ENCODE data around the gene HEATR3.
"Not testable (repeated sequence)": the region's sequence is repeated elsewhere in the genome, so short reads cannot be mapped to it uniquely, and the experiment has no call there.

HEATR3 gene

DNA sequence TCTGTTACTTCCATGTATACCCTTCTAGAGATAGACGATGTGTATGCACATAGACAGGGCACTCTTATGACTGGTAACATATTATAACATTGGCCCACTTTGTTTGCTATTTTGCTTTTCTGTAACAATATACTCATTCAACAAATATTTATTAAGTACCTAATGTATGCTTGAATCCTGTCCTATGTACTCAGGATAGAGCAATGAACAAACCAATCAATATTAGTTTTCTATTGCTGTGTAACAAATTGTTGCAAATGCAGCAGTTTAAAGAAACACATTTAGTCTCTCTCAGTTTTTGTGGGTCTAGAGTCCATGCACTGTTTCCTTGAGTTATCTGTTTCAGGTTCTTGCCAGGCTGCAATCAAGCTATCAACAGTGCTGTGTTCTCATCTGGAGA, 57.6 kb downstream of the HEATR3 start:
- DNase-seq: no peak
- Histone ChIP-seq H3K4me3 (ENCODE audit: insufficient read depth, low read depth, low read length, poor library complexity, severe bottlenecking) (no peak overlapping the region), H3K27me3 (replicated peaks; ENCODE audit: control insufficient read depth, insufficient read depth, low read length, poor library complexity, severe bottlenecking) (no peaks in the 10 kb centered on the region), H3K4me1 (ENCODE audit: control insufficient read depth, insufficient read depth, low read length, poor library complexity, severe bottlenecking) (no peaks in the 10 kb centered on the region), H3K27ac (ENCODE audit: insufficient read depth, low read length, poor library complexity, severe bottlenecking) (no peak overlapping the region), H3K9me3 (ENCODE audit: control insufficient read depth, low read length) (no peaks in the 10 kb centered on the region), H3K36me3 (ENCODE audit: control insufficient read depth, insufficient read depth, low read length) (no peaks in the 10 kb centered on the region)

DNA sequence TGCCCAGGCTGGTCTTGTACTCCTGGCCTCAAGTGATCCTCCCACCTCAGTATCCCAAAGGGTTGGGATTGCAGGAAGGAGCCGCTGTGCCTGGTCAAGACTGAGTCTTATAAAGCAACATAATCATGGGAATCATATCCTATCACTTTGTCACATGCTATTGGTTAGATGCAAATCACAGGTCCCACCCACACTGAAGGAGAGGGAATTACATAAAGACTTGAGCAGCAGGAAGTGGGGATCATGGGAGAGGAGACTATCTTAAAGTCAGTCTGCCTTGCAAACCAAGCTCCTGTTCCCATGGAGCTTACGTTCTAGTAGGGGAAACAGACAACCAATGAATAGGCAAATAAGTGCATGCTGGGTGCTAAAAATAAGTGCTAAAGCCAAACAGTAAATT, 59.0 kb downstream of the HEATR3 start:
- H3K27me3 ChIP-seq (replicated peaks; ENCODE audit: control insufficient read depth, insufficient read depth, low read length, poor library complexity, severe bottlenecking): no peaks in the 10 kb centered on the region
- no peaks in the 10 kb centered on the region for H3K36me3 ChIP-seq (ENCODE audit: control insufficient read depth, insufficient read depth, low read length)
- no peaks in the 10 kb centered on the region for H3K9me3 ChIP-seq (ENCODE audit: control insufficient read depth, low read length)
- H3K4me3 ChIP-seq (ENCODE audit: insufficient read depth, low read depth, low read length, poor library complexity, severe bottlenecking): no peak overlapping the region
- H3K4me1 ChIP-seq (ENCODE audit: control insufficient read depth, insufficient read depth, low read length, poor library complexity, severe bottlenecking): no peaks in the 10 kb centered on the region
- no peak overlapping the region for H3K27ac ChIP-seq (ENCODE audit: insufficient read depth, low read length, poor library complexity, severe bottlenecking)
- no peak for DNase-seq

DNA sequence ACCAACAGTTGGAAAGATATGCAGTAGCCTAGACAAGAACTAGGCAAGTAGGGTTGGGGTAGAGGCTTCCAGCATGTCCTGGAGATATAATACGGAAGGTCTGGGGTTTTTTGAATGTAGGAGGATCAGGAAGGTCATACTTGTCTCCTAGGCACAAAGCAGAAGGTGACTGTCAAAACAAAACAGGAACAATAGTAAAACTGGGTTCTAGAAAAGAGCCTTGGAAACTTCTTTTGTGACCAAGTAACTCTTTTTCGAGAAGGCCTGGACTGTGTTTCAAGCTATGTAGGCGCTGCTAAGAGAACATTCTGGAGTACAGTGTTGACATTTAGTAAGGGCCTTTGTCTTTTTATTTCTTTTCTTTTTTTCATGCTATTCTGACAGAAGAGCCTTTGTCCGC, 60.4 kb downstream of the HEATR3 start:
- Histone ChIP-seq H3K27ac (ENCODE audit: insufficient read depth, low read length, poor library complexity, severe bottlenecking) (no peak overlapping the region), H3K27me3 (replicated peaks; ENCODE audit: control insufficient read depth, insufficient read depth, low read length, poor library complexity, severe bottlenecking) (no peaks in the 10 kb centered on the region), H3K9me3 (ENCODE audit: control insufficient read depth, low read length) (no peaks in the 10 kb centered on the region), H3K36me3 (ENCODE audit: control insufficient read depth, insufficient read depth, low read length) (no peaks in the 10 kb centered on the region), H3K4me1 (ENCODE audit: control insufficient read depth, insufficient read depth, low read length, poor library complexity, severe bottlenecking) (no peaks in the 10 kb centered on the region), H3K4me3 (ENCODE audit: insufficient read depth, low read depth, low read length, poor library complexity, severe bottlenecking) (no peak overlapping the region)
- DNase-seq: no peak

- not testable (repeated sequence) for DNase-seq
These were observed 66.8 kb downstream of the HEATR3 start for GRCh38 chr16:50132571-50132970.

GRCh38 chr16:50133214-50133613, 67.4 kb downstream of the HEATR3 start:
- H3K9me3 ChIP-seq (ENCODE audit: control insufficient read depth, low read length): no peaks in the 10 kb centered on the region
- no peaks in the 10 kb centered on the region for H3K27me3 ChIP-seq (replicated peaks; ENCODE audit: control insufficient read depth, insufficient read depth, low read length, poor library complexity, severe bottlenecking)
- H3K27ac ChIP-seq (ENCODE audit: insufficient read depth, low read length, poor library complexity, severe bottlenecking): no peak overlapping the region
- no peaks in the 10 kb centered on the region for H3K36me3 ChIP-seq (ENCODE audit: control insufficient read depth, insufficient read depth, low read length)
- no peaks in the 10 kb centered on the region for H3K4me1 ChIP-seq (ENCODE audit: control insufficient read depth, insufficient read depth, low read length, poor library complexity, severe bottlenecking)
- no peak overlapping the region for H3K4me3 ChIP-seq (ENCODE audit: insufficient read depth, low read depth, low read length, poor library complexity, severe bottlenecking)
- DNase-seq: no peak

More at GRCh38 chr16:50132571-50132970, 66.8 kb downstream of the HEATR3 start:
- not testable (repeated sequence) for H3K9me3 ChIP-seq (ENCODE audit: control insufficient read depth, low read length); H3K36me3 ChIP-seq (ENCODE audit: control insufficient read depth, insufficient read depth, low read length); H3K4me3 ChIP-seq (ENCODE audit: insufficient read depth, low read depth, low read length, poor library complexity, severe bottlenecking); H3K4me1 ChIP-seq (ENCODE audit: control insufficient read depth, insufficient read depth, low read length, poor library complexity, severe bottlenecking); H3K27me3 ChIP-seq (replicated peaks; ENCODE audit: control insufficient read depth, insufficient read depth, low read length, poor library complexity, severe bottlenecking); H3K27ac ChIP-seq (ENCODE audit: insufficient read depth, low read length, poor library complexity, severe bottlenecking)

DNA sequence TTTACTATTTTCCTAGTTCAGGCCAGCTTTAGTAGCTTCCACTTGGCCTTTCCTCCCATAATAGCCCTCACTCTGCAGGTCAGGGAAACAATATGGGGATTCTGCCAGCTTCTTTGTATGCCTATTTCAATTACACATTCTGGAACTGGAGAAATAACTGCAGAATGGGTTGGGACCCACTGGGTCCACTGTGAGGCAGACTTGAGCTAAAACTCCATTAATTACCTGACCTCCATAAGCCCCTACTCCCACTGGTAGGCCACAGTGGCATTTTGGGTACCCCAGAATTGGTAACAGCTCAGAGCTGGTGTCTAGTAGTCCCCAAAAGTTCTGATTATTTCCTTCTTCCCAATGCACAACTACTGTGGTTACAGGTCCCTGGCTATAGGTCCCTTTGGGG, 70.6 kb downstream of the HEATR3 start:
- Histone ChIP-seq H3K9me3 (ENCODE audit: control insufficient read depth, low read length) (no peaks in the 10 kb centered on the region), H3K4me3 (ENCODE audit: insufficient read depth, low read depth, low read length, poor library complexity, severe bottlenecking) (no peak overlapping the region), H3K27ac (ENCODE audit: insufficient read depth, low read length, poor library complexity, severe bottlenecking) (no peak overlapping the region), H3K27me3 (replicated peaks; ENCODE audit: control insufficient read depth, insufficient read depth, low read length, poor library complexity, severe bottlenecking) (no peaks in the 10 kb centered on the region), H3K4me1 (ENCODE audit: control insufficient read depth, insufficient read depth, low read length, poor library complexity, severe bottlenecking) (no peaks in the 10 kb centered on the region), H3K36me3 (ENCODE audit: control insufficient read depth, insufficient read depth, low read length) (no peaks in the 10 kb centered on the region)
- no peak for DNase-seq

- DNase-seq: no peak
- Histone ChIP-seq H3K36me3 (ENCODE audit: control insufficient read depth, insufficient read depth, low read length) (no peaks in the 10 kb centered on the region), H3K4me1 (ENCODE audit: control insufficient read depth, insufficient read depth, low read length, poor library complexity, severe bottlenecking) (no peaks in the 10 kb centered on the region), H3K27ac (ENCODE audit: insufficient read depth, low read length, poor library complexity, severe bottlenecking) (no peak overlapping the region), H3K9me3 (ENCODE audit: control insufficient read depth, low read length) (no peaks in the 10 kb centered on the region), H3K4me3 (ENCODE audit: insufficient read depth, low read depth, low read length, poor library complexity, severe bottlenecking) (no peak overlapping the region), H3K27me3 (replicated peaks; ENCODE audit: control insufficient read depth, insufficient read depth, low read length, poor library complexity, severe bottlenecking) (no peaks in the 10 kb centered on the region)
These were observed 71.5 kb downstream of the HEATR3 start for GRCh38 chr16:50137268-50137667.

- Histone ChIP-seq H3K27me3 (replicated peaks; ENCODE audit: control insufficient read depth, insufficient read depth, low read length, poor library complexity, severe bottlenecking) (no peaks in the 10 kb centered on the region), H3K27ac (ENCODE audit: insufficient read depth, low read length, poor library complexity, severe bottlenecking) (no peak overlapping the region), H3K4me3 (ENCODE audit: insufficient read depth, low read depth, low read length, poor library complexity, severe bottlenecking) (no peak overlapping the region), H3K36me3 (ENCODE audit: control insufficient read depth, insufficient read depth, low read length) (no peaks in the 10 kb centered on the region), H3K9me3 (ENCODE audit: control insufficient read depth, low read length) (no peaks in the 10 kb centered on the region), H3K4me1 (ENCODE audit: control insufficient read depth, insufficient read depth, low read length, poor library complexity, severe bottlenecking) (no peaks in the 10 kb centered on the region)
- no peak for DNase-seq
These were observed 73.8 kb downstream of the HEATR3 start for GRCh38 chr16:50139580-50139979.

DNA sequence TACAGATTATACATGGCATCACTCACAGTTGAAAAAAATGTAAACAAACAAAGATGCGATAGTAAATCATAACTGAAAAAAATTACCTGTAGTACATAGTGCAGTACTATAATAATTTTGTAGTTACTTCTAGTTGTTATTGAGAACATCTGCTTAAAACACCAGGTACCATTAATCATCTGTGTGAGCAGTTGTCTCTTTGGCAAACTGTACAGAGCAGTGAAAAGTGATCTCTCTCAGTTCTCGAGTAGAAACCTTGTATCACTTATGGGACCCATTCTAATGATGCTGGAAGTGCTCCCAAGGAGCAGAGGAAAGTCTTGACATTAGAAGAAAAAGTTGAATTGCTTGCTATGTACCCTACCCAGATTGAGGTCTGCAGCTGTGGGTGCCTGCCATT, 78.4 kb downstream of the HEATR3 start:
- H3K9me3 ChIP-seq (ENCODE audit: control insufficient read depth, low read length): no peaks in the 10 kb centered on the region

GRCh38 chr16:50146479-50147435, 81.0 kb downstream of the HEATR3 start:
- DNase-seq: no peak
- H3K4me1 ChIP-seq (ENCODE audit: control insufficient read depth, insufficient read depth, low read length, poor library complexity, severe bottlenecking): peaks cover 3% of the 10 kb centered on the region
- H3K9me3 ChIP-seq (ENCODE audit: control insufficient read depth, low read length): no peaks in the 10 kb centered on the region
- H3K27me3 ChIP-seq (replicated peaks; ENCODE audit: control insufficient read depth, insufficient read depth, low read length, poor library complexity, severe bottlenecking): no peaks in the 10 kb centered on the region
- no peak overlapping the region for H3K4me3 ChIP-seq (ENCODE audit: insufficient read depth, low read depth, low read length, poor library complexity, severe bottlenecking)
- H3K27ac ChIP-seq (ENCODE audit: insufficient read depth, low read length, poor library complexity, severe bottlenecking): no peak overlapping the region
- H3K36me3 ChIP-seq (ENCODE audit: control insufficient read depth, insufficient read depth, low read length): no peaks in the 10 kb centered on the region

More for the DNA sequence above, 78.4 kb downstream of the HEATR3 start:
- no peak for DNase-seq
- Histone ChIP-seq H3K27ac (ENCODE audit: insufficient read depth, low read length, poor library complexity, severe bottlenecking) (no peak overlapping the region), H3K36me3 (ENCODE audit: control insufficient read depth, insufficient read depth, low read length) (no peaks in the 10 kb centered on the region), H3K4me1 (ENCODE audit: control insufficient read depth, insufficient read depth, low read length, poor library complexity, severe bottlenecking) (no peaks in the 10 kb centered on the region), H3K4me3 (ENCODE audit: insufficient read depth, low read depth, low read length, poor library complexity, severe bottlenecking) (no peak overlapping the region), H3K27me3 (replicated peaks; ENCODE audit: control insufficient read depth, insufficient read depth, low read length, poor library complexity, severe bottlenecking) (no peaks in the 10 kb centered on the region)

All from effector memory CD4-positive, alpha-beta T cell (primary cell).